Central memory CD4-positive, alpha-beta T cell (primary cell): Measurements from ENCODE around the gene GIMAP4.
"Not testable (repeated sequence)": the region's sequence is repeated elsewhere in the genome, so short reads cannot be mapped to it uniquely, and the experiment has no call there.

Experiments
- DNase-seq: peaks from one replicate; pipeline ENCODE4 v3.0.0; 2022

Gene GIMAP4

DNA sequence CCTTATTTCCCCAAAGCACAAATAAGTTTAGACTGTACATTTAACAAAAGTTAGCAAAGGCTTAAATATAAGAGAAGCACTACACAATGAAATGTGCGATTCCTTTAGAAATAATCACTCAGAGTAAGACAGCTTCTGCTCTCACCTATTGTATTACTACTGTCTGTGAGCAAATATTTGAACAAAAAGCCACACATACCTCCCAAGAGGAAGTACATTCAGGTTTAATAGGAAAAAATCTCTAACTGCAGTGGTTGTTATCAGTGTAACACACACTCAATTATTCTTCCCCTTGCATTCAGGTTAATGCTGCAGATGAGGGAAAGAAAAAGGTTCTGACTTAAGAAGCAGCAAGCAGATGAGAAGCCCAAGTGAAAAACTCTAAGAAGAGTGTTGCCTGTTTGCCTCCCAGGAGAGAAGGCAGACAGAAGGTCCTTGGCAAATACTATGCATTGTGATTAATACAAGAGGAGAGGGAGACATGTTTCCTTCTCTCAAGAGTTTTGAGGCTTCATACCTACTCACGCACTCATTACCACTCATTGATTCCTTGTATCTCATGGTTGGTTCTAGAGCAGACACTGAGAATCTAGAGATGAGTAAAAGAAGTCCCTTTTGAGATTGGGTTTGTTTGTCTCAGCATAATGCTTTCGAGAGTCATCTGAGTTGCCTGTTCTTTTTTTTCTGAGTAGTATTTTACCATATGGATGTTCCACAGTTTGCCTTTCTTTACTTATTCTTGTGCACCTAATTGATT lies 13.6 kb downstream of the GIMAP4 start:
- DNase-seq = no peak

DNA sequence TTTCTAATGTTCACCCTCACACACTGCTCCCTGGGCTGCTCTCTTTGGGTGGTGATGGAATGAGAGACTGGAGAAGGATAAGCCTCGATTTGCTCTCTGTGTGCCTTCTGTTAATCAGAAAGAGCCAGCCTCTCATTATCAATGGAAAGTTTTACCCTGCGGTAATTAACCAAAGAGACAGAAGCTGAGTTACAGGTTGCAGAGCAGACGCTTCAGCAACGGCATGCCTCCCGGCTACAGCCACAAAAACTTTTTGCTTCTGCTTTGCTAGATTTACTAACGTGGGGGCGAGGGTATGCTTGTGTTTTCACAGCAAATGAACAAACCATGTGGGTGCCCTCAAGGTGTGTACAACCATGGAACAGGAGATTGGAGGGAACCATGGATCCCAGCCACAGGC lies 18.0 kb downstream of the GIMAP4 start:
- DNase-seq = no peak

DNA sequence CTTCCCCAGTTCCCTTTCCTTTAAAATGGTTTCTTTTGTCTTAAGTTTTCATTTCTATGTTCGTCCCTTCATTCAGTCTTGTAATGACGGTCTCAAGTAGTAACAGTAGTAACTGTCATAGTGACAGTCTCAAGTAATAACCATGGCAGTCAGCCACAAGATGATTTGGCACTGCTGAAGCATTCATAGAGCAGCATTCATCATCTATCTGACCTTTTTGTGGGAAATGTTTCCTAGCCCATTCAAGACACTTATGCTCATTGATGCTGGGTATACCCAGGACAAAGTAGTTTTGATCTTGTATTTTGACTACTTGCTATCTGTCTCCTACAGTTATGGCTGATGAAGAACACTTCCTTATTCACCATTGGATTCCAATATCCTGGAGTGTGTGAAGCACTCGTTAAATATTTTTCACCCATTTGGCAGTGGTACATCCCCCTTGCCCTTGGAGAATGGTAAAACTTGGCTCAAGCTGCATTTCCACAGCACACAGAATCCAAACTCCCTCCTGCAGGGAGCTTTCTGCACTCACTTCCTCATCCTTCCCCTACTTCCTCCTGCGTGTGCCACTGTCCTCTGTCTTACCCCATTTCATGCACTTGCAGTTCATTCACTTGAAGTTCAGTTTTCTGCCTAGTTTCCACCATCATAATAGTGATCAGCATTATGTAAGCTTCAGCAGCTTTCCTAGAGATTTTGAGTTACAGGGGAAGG lies 19.0 kb downstream of the GIMAP4 start:
- DNase-seq = no peak

DNA sequence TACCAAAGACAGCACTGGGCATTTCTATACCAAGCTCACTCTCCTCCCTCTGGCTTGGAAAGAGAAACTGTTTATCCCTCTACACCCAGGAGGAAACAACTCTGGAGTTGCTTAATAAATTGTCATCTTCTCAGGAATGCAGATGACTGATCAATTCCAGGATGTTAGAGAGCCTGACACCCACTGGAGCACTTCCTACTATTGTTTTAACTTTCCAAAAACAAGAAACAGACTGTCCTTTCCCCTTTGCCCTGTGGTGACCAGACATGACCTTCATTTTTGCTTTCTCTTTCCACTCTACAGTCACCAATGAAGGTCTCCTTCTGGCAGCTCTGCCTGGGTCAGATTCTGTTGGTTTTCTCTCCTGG lies 19.6 kb downstream of the GIMAP4 start:
- DNase-seq = no peak

DNA sequence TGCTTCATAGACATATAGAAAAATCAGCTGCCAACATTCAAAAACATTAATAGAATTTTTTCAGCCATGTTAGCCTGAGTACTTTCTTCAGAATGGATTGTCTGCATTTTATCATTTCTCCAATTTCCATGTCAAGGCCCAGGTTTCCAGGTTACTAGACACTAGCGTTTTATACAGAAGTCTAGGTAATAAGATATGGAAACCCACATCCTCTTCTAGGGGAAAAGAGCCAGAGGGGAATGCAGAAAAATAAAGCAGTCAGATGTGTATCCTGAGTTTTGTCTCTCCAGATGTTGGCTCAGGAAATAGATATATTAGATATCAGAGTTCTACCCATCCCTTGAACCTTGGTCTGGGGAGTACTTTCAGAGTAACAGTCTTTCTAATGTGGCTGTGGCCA lies 20.4 kb downstream of the GIMAP4 start:
- DNase-seq = no peak

DNA sequence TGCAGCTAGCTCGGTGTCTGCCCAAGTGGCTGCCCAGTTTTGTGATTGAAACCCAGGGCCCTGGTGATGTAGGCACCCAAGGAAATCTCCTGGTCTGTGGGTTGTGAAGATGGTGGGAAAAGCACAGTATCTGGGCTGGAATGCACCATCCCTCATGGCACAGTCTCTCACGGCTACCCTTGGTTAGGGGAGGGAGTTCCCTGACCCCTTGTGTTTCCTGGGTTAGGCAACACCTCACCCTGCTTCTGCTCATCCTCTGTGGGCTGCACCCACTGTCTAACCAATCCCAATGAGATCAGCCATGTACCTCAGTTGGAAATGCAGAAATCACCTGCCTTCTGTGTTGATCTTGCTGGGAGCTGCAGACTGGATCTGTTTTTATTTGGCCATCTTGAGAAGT lies 27.6 kb downstream of the GIMAP4 start:
- no peak for DNase-seq

DNA sequence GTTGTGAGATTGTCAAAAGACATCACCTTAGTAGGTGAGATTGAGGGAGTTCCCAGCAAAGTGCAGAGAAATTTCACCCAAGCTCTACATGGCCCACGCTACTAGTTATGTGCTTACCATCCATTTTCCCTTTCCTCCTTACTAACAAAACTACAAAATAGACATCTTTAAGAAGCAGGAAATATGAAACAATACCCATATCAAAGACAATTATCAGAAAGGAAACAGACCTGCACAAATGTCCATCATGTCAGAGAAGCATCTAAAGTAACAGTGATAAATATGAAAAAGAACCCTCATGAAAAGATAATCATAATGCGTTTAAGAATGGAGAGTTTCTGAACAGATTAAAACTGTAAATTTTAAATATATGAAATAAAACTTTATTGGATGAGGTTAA lies 28.2 kb downstream of the GIMAP4 start:
- no peak for DNase-seq

DNA sequence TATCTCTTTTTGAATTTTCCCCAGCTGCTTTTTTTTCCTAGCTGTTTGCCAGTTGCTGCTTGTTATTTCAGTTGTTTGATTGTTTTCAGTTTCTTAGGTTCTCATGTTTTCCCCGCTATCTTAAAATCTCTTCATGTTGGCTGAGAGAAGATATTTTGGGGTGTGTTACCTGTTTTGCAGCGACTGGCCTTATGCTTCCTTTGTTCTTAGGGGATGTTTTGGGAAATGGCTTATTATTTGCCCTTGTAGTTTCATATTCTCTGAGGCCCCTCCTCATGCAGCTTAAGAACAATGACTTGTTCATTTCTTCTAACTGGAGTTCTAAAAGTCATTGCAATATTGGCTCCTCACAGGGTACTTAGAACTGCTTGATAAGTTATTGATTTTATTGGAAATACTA lies 36.4 kb downstream of the GIMAP4 start:
- DNase-seq = peak; percentile 38

DNA sequence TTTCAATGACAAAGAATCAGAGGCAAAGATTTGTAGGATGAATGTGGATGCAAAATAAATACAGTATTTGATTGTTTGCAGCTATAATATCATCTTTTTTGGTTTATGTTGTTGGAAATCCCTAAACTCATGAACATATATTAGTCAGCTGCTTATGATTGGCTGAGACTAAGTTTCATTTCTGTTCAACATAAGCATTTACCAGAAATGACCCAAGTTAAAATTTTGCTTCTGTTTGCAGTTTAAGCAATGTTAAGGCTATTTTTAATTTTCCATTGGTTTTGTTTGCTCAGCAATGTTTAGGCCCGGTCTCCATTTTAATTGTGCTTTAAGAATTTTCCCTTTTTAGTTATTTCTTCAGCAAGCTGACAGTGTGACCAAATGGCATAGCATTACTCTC lies 43.0 kb downstream of the GIMAP4 start:
- DNase-seq = no peak

DNA sequence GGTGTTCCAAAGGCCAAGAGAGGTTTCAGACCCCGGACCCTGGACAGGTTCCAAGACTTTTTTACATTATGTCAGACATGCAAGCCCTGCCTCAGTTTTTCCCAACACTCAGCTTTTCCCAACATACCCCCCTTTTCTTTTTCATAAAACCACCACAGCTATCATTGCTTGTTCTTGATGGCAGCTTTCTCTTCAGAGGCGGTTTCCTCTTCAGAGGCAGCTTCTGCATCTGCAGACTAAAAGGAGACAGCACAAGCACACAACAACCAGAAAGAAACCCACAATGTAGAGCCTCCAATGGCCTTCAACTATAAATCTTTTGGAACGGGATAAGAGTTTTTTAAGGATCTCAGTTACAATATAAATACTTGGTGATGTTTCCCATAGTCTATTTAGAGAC lies 45.7 kb downstream of the GIMAP4 start:
- DNase-seq = no peak

DNA sequence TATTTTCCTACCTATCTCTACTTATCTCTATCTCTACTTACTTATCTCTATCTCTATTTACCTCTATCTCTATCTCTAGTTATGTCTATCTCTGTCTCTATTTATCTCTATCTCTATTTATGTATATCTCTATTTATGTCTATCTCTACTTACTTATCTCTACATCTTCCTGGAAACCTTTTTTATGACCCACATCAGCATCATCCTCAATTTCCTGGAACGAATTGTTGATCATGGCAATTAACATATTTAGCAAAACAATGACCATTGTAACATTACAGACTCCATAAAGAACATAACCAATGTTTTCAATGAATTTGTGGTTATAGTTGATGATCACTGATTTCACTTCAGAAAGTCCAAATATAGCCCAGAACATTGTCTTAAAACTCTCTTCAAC lies 46.7 kb downstream of the GIMAP4 start:
- DNase-seq = no peak

DNA sequence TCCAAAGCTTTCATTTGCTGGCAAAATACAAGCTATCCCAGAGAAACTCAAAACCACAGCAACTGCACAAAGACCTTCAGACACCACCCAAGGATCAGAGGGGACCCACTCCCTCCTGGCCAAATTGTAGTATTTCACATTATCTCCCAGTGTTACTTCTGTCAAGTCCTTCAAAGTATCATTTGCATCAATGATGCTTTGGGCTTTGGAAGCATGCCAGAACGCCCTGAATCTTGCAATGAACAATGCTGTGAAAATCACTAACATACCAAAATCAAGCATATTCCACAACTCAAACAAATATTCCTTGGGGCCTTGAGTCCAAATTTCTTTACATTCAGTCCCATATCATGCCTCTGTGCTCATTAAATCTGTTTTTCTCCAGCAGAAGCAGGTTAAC lies 47.2 kb downstream of the GIMAP4 start:
- DNase-seq = not testable (repeated sequence)

DNA sequence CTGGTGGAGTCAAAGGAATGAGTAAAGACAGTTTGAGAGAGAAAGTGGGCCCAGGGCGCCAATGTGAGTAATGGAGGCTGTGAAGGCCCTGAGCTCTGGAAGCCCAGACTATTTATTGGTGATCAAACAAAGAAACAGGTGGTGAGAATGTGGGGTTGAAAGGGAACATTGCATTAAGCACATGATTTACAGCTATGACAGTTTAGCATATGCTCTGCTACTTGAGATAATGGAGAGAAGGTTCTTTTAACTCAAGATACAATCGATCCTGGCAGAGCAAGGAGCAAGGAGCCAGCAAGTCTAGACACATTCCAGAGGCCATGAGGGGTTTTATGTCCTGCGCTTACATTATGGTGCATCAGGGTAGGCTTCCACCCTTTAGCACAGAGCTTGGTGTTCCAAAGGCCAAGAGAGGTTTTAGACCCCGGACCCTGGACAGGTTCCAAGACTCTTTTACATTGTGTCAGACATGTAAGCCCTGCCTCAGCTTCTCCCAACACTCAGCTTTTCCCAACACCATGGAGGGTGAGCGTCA lies 48.1 kb downstream of the GIMAP4 start:
- DNase-seq = not testable (repeated sequence)

DNA sequence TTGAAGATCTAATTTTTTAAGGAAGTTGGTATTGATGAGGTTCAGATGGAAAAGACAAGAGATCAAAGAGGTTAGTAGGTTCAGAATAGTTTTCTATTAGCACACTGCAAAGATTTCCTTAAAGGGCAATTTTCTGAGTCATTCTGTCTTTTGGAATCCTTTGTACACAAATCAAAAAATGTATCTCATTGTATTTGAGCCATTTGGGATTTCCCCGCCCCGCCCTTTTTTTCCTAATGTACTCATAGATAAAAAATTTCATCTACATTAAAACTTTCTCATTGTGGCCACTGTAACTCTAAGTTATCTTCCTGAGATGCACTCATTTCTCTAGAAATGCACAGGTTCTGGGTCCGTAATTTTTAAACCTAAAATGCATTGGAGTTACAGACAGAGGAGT lies 52.9 kb downstream of the GIMAP4 start:
- no peak for DNase-seq

DNA sequence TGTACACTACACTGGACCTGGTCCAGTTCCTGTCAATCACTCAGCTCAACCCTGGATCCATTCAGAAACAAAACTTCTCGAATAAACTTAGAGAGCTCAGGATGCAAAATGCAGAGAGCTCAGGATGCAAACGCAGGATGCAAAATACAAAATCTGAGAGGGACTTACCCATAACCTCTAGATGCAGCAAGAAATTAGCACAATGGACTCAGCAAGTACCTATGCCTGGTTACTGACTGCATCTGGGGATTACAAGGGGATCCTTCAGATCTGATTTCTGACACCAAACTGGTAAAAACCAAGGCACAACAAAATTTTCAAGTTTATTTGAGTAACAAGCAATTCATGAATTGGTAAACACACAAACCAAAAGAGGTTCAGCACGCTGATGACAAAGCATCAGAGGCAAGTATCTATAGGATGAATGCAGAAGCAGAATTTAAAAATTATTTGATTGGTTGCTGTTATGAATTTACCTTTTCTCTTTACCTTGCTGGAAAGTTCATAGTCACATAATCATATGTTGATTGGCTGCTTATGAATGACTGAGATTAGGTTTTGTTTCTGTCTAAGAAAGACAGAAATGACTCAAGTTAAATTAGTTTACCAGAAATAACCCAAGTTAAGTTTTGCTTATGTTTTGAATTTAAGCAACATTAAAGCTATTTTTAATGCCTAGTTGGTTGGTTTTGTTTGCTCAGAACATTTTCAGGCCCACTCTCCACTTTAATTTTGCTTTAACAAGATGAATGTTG lies 53.6 kb downstream of the GIMAP4 start:
- no peak for DNase-seq

DNA sequence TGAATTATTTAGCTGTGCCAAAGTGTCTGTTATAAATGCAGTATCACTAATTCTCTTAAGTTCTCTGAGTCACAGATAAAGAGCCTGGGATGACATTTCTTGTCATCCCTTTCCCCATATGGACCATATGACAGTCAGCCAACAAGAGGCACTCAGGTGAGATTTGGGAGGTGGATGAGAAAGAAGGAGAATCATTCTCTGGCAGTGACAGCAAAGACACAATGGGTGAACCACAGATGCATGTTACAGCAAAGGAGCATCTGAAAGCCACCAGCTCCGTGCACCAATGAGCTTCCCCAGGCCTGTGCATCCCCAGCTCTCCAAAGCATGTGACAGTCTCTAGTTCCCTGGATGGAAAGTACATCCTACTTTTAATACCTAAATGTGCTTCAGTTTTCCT lies 54.2 kb downstream of the GIMAP4 start:
- no peak for DNase-seq
